ENCODE measurements around the gene PLA2G4B. TPM values are rescaled to one million over a fixed set of nuclear protein-coding genes. Genes with fewer than 3 reads are reported as not detected.
"Not testable (repeated sequence)": the region's sequence is repeated elsewhere in the genome, so short reads cannot be mapped to it uniquely, and the experiment has no call there.

The PLA2G4B gene
- total RNA-seq, 1 donor from 2014 or later, result 17.7 TPM

DNA sequence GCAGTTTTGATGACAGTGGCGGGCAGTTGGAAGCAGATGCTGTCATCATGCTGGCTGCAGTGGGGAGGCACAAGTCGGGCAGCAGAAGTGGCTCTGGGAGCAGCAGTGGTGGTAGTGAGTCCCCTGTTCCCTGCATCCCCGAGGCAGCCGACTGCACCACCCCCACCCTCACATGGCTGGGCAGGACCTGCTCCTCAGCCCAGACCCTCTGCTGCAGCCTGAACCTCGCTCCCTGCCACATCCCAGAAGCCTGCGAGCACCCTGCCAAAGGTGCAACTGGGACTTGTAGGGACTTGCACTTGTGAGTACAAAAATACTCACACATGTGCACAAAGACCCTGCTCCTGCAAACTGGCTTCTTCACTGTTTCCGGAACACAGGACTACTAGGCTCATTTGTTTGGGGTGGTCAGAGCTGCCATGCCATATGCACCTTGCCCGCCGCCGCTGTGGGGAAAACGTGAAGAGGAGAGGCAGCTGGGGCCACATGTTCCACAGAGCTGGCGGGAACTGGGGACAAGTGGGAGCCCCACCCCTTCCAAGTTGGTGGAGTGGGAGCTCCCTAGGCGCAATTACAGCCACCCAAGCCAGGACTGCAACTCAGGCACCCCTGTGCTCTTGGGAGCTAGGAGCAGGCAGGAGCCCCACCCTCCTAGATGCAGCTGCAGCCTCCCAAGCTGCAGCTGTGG, 8.5 kb upstream of the PLA2G4B start:
- H3K36me3 Mint-ChIP-seq, result peaks cover 8% of the 10 kb centered on the region
- no peak for TF ChIP-seq CTCF (conservative IDR thresholded peaks at IDR 0.05)
- no peak for DNase-seq (ENCODE audit: extremely low spot score, unreplicated experiment)
- H3K4me1 Mint-ChIP-seq (ENCODE audit: unreplicated experiment), result peaks cover 21% of the 10 kb centered on the region
- H3K27ac Mint-ChIP-seq, result peak overlapping the region; percentile 87
- no peaks in the 10 kb centered on the region for H3K9me3 Mint-ChIP-seq
- H3K27me3 Mint-ChIP-seq, result no peaks in the 10 kb centered on the region
- H3K4me3 Mint-ChIP-seq, result no peak overlapping the region

GRCh38 chr15:41831291-41831690, 7.4 kb upstream of the PLA2G4B start:
- not testable (repeated sequence) for H3K4me3 Mint-ChIP-seq; H3K9me3 Mint-ChIP-seq; DNase-seq (ENCODE audit: extremely low spot score, unreplicated experiment); H3K27me3 Mint-ChIP-seq; H3K36me3 Mint-ChIP-seq; H3K27ac Mint-ChIP-seq
- peaks cover 21% of the 10 kb centered on the region for H3K4me1 Mint-ChIP-seq (ENCODE audit: unreplicated experiment)

- no peak for TF ChIP-seq CTCF (conservative IDR thresholded peaks at IDR 0.05)
- H3K36me3 Mint-ChIP-seq, result peaks cover 10% of the 10 kb centered on the region
- H3K4me3 Mint-ChIP-seq, result peak overlapping the region; percentile 77
- H3K9me3 Mint-ChIP-seq, result no peaks in the 10 kb centered on the region
- H3K4me1 Mint-ChIP-seq (ENCODE audit: unreplicated experiment), result peaks cover 21% of the 10 kb centered on the region
- no peaks in the 10 kb centered on the region for H3K27me3 Mint-ChIP-seq
- H3K27ac Mint-ChIP-seq, result peak overlapping the region; percentile 98
- DNase-seq (ENCODE audit: extremely low spot score, unreplicated experiment), result no peak
Measured at GRCh38 chr15:41832208-41832607, 6.4 kb upstream of the PLA2G4B start.

DNA sequence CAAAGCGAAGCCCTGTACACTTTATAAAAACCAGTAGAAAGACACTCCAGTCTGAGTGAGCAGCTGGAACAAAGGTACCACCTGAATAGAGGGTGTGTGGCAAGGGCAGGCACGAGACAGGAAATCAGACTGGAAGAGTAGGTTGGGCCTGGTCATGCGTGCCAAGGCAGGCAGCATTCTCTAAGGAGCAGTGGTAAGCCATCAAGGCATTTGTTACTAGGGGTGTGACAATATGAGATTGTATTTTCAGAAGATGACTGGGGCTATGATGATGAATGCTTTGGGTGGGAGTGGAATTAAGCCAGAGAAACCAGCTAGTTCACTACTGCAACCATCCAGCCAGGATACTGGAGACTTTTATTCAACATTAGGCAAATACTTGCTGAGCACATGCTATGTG, 5.8 kb upstream of the PLA2G4B start:
- no peaks in the 10 kb centered on the region for H3K27me3 Mint-ChIP-seq

GRCh38 chr15:41834096-41834495, 4.6 kb upstream of the PLA2G4B start:
- Mint-ChIP-seq H3K36me3 (peaks cover 12% of the 10 kb centered on the region), H3K9me3 (no peaks in the 10 kb centered on the region), H3K27ac (peak overlapping the region; percentile 50), H3K4me1 (ENCODE audit: unreplicated experiment) (peaks cover 15% of the 10 kb centered on the region), H3K4me3 (no peak overlapping the region), H3K27me3 (no peaks in the 10 kb centered on the region)
- TF ChIP-seq CTCF (conservative IDR thresholded peaks at IDR 0.05), result no peak
- no peak for DNase-seq (ENCODE audit: extremely low spot score, unreplicated experiment)

More for the DNA sequence above, 5.8 kb upstream of the PLA2G4B start:
- peaks cover 21% of the 10 kb centered on the region for H3K4me1 Mint-ChIP-seq (ENCODE audit: unreplicated experiment)
- peaks cover 12% of the 10 kb centered on the region for H3K36me3 Mint-ChIP-seq
- TF ChIP-seq CTCF (conservative IDR thresholded peaks at IDR 0.05), result no peak
- peak overlapping the region; percentile 98 for H3K27ac Mint-ChIP-seq
- H3K4me3 Mint-ChIP-seq, result peak overlapping the region; percentile 77
- H3K9me3 Mint-ChIP-seq, result no peaks in the 10 kb centered on the region
- DNase-seq (ENCODE audit: extremely low spot score, unreplicated experiment), result no peak

GRCh38 chr15:41836073-41836472, 2.6 kb upstream of the PLA2G4B start:
- no peak for DNase-seq (ENCODE audit: extremely low spot score, unreplicated experiment)
- Mint-ChIP-seq H3K4me3 (no peak overlapping the region), H3K36me3 (peaks cover 12% of the 10 kb centered on the region), H3K9me3 (no peaks in the 10 kb centered on the region), H3K4me1 (ENCODE audit: unreplicated experiment) (peaks cover 15% of the 10 kb centered on the region), H3K27ac (no peak overlapping the region), H3K27me3 (no peaks in the 10 kb centered on the region)
- no peak for TF ChIP-seq CTCF (conservative IDR thresholded peaks at IDR 0.05)
